Peyer's patch (tissue), 4 donors: ENCODE data around the gene LEKR1. TPM values are rescaled to one million over a fixed set of nuclear protein-coding genes. Genes with fewer than 3 reads are reported as not detected.
A peak's percentile ranks its signal among the peaks of the same experiment; 100 is the strongest.

ENCODE experiments used
- DNase-seq, 3 donors: peaks; one replicate each; pipeline ENCODE4 v3.0.0-alpha.2; 2017 to 2019
- H3K27ac ChIP-seq, 4 donors: fragments of 200-600 bp; sonication (generic); one replicate each; pipeline ENCODE4 v1.5.1; 2016 to 2019
- H3K27me3 ChIP-seq, 2 donors: fragments of 200-600 bp; sonication (generic); one replicate each; pipeline ENCODE4 v1.5.1; 2019
- H3K36me3 ChIP-seq, 3 donors: fragments of 200-600 bp; sonication (generic); one replicate each; pipeline ENCODE4 v1.5.1; 2016 to 2019
- H3K4me1 ChIP-seq, 4 donors: fragments of 200-600 bp; sonication (generic); one replicate each; pipeline ENCODE4 v1.5.1; 2016 to 2019
- H3K4me3 ChIP-seq, 4 donors: fragments of 200-600 bp; sonication (generic); 1 replicate in 3 of 4; 2 replicates in 1 of 4; pipeline ENCODE4 v1.5.1; 2016 to 2019; ENCODE audit warnings: mild to moderate bottlenecking in 1 of 4
- H3K9me3 ChIP-seq, 4 donors: fragments of 200-600 bp; sonication (generic); one replicate each; pipeline ENCODE4 v1.5.1; 2016 to 2019; ENCODE audit warnings: mild to moderate bottlenecking in 1 of 4
- POLR2A ChIP-seq, 2 donors: fragments of 450-650 bp; IDR thresholded peaks; one replicate each; pipeline ENCODE4 v1.5.1; 2017; ENCODE audit warnings: antibody characterized with exemption in 2 of 2, mild to moderate bottlenecking in 2 of 2, moderate library complexity in 2 of 2
- total RNA-seq, 4 donors: library from RNA; depleted of rRNA; stranded (reverse); fragments of >200 nt; gene quantifications; one replicate each; pipeline ENCODE4 v1.1.0, GENCODE V29; 2016
- TF ChIP-seq, protein P1 (sequence below), 6 experiments: fragments of 450-650 bp in 4 of 6; fragments of 200-600 bp in 2 of 6; sonication (generic) in 1 of 6; IDR thresholded peaks; one replicate each; pipeline ENCODE4 v1.5.1; 2017 to 2019; ENCODE audit warnings: antibody characterized with exemption in 6 of 6, mild to moderate bottlenecking in 3 of 6, moderate library complexity in 1 of 6

The LEKR1 gene
- total RNA-seq, 4 donors from 2014 or later, result 0.85 to 9.1 (median 0.94) TPM; not detected in 1

GRCh38 chr3:156792536-156792935 lies 33.6 kb upstream of the LEKR1 start:
- Histone ChIP-seq H3K9me3 (no peaks in the 10 kb centered on the region), H3K27me3 (no peaks in the 10 kb centered on the region), H3K4me3 (no peak overlapping the region), H3K36me3 (no peaks in the 10 kb centered on the region), H3K27ac (no peak overlapping the region), H3K4me1 (peaks cover 0 to 4% (median 0%) of the 10 kb centered on the region in 4 donors)
- TF ChIP-seq, protein P1, sequence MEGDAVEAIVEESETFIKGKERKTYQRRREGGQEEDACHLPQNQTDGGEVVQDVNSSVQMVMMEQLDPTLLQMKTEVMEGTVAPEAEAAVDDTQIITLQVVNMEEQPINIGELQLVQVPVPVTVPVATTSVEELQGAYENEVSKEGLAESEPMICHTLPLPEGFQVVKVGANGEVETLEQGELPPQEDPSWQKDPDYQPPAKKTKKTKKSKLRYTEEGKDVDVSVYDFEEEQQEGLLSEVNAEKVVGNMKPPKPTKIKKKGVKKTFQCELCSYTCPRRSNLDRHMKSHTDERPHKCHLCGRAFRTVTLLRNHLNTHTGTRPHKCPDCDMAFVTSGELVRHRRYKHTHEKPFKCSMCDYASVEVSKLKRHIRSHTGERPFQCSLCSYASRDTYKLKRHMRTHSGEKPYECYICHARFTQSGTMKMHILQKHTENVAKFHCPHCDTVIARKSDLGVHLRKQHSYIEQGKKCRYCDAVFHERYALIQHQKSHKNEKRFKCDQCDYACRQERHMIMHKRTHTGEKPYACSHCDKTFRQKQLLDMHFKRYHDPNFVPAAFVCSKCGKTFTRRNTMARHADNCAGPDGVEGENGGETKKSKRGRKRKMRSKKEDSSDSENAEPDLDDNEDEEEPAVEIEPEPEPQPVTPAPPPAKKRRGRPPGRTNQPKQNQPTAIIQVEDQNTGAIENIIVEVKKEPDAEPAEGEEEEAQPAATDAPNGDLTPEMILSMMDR (IDR thresholded peaks at IDR 0.05), result no peak
- no peak for TF ChIP-seq POLR2A (IDR thresholded peaks at IDR 0.05)
- no peak for DNase-seq

DNA sequence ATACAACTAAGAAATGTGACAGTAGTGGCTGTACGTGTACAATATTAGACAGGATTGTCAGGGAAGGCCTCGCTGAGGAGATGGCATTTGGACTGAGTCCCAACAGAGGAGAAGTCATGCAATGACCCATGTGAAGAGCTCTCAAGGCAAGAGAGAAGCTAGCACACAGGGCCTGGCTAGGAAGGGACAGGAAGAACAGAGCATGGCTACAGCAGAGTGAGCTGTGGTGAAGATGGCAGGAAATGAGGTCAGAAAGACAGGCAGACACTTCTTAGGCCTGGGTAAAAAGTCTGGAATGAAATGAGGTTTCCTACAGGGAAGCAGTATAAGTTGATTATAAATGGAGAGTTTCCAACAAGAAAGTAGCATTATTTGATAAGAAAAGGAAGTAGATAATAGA lies 33.2 kb upstream of the LEKR1 start:
- TF ChIP-seq, protein P1 (IDR thresholded peaks at IDR 0.05), result no peak
- TF ChIP-seq POLR2A (IDR thresholded peaks at IDR 0.05), result no peak
- DNase-seq, result no peak
- Histone ChIP-seq H3K4me1 (peaks cover 0 to 4% (median 0%) of the 10 kb centered on the region in 4 donors), H3K4me3 (no peak overlapping the region), H3K27me3 (no peaks in the 10 kb centered on the region), H3K36me3 (no peaks in the 10 kb centered on the region), H3K9me3 (no peaks in the 10 kb centered on the region), H3K27ac (no peak overlapping the region)

DNA sequence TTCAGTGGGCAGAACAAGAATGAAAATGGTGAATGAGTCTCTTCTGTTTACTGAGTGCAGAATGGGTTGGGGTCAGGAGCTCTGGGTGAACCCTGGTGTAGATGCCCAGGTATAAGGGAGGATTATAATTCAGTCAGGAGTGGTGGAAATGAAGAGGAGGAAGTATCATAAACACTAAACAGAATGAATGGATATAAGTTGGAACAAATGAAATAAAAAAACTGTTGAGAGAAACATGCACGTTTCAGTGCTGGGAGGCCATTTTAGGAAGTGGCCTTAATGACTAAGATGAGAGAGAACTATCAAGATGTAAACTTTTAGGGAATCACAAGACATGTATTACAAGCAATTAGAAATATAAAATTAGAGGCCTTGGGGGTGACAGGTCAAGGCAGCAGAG lies 32.8 kb upstream of the LEKR1 start:
- Histone ChIP-seq H3K27me3 (no peaks in the 10 kb centered on the region), H3K9me3 (no peaks in the 10 kb centered on the region), H3K27ac (no peak overlapping the region), H3K4me3 (no peak overlapping the region), H3K4me1 (peaks cover 0 to 4% (median 0%) of the 10 kb centered on the region in 4 donors), H3K36me3 (no peaks in the 10 kb centered on the region)
- no peak for DNase-seq
- TF ChIP-seq, protein P1 (IDR thresholded peaks at IDR 0.05), result no peak
- no peak for TF ChIP-seq POLR2A (IDR thresholded peaks at IDR 0.05)

- H3K9me3 ChIP-seq, result no peaks in the 10 kb centered on the region
- H3K36me3 ChIP-seq, result no peaks in the 10 kb centered on the region
- no peak overlapping the region for H3K4me3 ChIP-seq
- no peak overlapping the region for H3K27ac ChIP-seq
- peaks cover 0 to 4% (median 0%) of the 10 kb centered on the region in 4 donors for H3K4me1 ChIP-seq
- DNase-seq, result no peak
- no peaks in the 10 kb centered on the region for H3K27me3 ChIP-seq
- no peak for TF ChIP-seq POLR2A (IDR thresholded peaks at IDR 0.05)
- TF ChIP-seq, protein P1 (IDR thresholded peaks at IDR 0.05), result no peak
Observed at GRCh38 chr3:156793851-156794250, 32.3 kb upstream of the LEKR1 start.

GRCh38 chr3:156795890-156796481 lies 30.2 kb upstream of the LEKR1 start:
- H3K4me1 ChIP-seq, result peaks cover 0 to 4% (median 0%) of the 10 kb centered on the region in 4 donors
- no peak for DNase-seq
- TF ChIP-seq, protein P1 (IDR thresholded peaks at IDR 0.05), result no peak
- no peak for TF ChIP-seq POLR2A (IDR thresholded peaks at IDR 0.05)
- peak overlapping the region in 1 of 4 donors; percentile 63 for H3K27ac ChIP-seq
- H3K9me3 ChIP-seq, result no peaks in the 10 kb centered on the region
- no peaks in the 10 kb centered on the region for H3K27me3 ChIP-seq
- no peaks in the 10 kb centered on the region for H3K36me3 ChIP-seq
- H3K4me3 ChIP-seq, result no peak overlapping the region
